ENCODE data around the gene SMG9. TPM values are rescaled to one million over a fixed set of nuclear protein-coding genes. Genes with fewer than 3 reads are reported as not detected.
"Not testable (repeated sequence)": the region's sequence is repeated elsewhere in the genome, so short reads cannot be mapped to it uniquely, and the experiment has no call there.

SMG9 gene
- total RNA-seq, 1 donor from 2014 or later, result 21.1 TPM

DNA sequence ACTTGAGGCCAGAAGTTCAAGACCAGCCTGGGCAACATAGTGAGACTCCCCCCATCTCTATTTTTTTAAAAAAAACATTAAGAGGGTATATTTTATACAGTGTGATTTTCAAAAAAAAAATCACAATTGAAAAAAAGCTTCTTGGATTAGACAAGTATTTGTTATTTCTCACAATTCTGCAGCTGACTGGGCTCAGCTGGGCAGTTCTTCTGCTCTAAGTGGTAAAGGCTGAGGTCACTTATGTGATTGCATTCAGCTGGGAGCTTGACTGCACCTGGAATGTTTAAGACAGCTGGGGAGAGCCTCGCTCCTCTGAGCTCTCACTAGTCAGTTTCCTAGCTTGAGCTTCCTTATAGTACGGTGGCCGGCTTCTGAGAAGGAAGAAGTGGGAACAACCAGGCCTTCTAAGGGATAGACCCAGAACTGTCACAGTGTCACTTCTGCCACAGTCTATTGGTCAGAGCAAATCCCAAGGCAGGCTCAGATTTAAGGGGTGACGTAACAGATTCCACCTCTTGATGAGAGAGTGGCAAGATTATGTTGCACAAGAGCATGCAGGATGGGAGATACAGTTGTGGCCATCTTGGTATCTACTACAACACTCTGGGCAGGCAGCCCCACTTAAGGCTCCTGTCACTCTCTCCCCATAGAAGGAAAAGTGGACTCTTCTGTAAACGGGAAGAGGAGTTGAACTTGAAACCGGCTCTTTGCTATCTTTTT, 58.6 kb downstream of the SMG9 start:
- no peak for DNase-seq (ENCODE audit: low spot score)

DNA sequence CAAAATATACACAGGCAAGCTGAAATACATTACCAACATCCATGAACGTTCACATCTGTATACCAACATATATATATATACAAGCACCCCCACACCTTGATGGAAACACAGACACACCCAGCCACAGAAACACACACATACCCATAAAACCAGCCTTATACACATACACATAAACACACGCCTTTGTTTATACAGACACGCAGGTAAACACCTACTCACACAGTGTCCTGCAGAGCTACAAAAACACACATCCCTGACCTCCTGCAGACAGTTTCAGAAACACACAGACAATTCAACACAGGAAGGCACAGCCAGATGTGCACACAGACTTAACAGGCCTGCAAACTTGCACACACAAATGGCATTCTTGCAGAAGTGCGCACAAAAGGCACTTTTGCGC, 60.2 kb downstream of the SMG9 start:
- no peak for DNase-seq (ENCODE audit: low spot score)

DNA sequence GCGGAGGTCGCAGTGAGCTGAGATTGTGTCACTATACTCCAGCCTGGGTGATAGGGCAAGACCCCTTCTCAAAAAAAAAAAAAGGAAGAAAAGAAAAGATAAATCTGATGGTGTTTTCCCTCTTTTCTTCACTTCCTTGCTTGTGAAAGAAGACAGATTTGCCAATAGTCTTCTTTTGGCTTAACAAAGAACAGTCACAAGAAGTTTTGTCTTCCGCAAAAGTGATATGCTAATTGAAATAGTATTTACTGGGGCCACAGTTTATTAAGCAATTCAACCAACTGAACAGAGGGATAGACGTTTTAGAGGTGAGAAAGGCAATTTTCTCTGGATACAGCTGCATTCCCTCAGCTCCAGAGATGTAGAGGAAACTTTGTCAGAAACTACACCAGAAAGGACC, 61.9 kb downstream of the SMG9 start:
- no peak for DNase-seq (ENCODE audit: low spot score)

DNA sequence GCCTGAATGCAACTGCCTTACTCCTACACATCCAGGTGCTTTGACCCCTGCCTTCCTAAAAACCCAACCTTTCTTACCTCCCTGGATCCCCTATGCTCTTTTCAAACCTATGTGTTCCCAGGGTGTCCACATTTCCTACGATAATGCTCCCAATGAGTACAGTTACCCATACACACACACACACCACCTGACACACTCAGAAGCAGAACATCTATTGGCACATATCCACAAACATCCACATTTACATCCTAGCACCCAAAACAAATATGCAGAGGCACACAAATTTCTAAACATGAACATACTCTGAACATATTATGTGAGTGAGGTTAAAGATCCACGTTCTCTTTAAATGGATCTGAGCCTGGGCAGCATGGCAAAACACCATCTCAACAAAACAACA, 62.4 kb downstream of the SMG9 start:
- no peak for DNase-seq (ENCODE audit: low spot score)

DNA sequence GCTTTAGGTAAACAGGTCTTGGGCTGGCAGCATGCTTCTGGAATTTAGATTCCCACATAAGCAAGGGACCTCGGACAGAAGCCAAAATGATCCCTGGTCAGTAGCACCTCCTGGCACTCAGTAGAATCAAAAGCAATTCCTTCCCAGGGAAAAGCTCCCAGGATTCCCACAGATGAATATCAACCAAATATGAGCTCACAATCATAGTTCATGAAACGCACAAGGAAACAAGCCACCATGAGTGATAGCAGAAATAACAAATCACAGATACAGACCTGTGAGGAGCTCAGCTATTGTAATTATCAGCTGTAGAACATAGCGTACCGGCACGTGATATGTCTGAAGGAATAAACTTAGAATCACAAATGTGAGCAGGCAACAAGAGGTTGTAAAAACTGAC, 63.0 kb downstream of the SMG9 start:
- no peak for DNase-seq (ENCODE audit: low spot score)

DNA sequence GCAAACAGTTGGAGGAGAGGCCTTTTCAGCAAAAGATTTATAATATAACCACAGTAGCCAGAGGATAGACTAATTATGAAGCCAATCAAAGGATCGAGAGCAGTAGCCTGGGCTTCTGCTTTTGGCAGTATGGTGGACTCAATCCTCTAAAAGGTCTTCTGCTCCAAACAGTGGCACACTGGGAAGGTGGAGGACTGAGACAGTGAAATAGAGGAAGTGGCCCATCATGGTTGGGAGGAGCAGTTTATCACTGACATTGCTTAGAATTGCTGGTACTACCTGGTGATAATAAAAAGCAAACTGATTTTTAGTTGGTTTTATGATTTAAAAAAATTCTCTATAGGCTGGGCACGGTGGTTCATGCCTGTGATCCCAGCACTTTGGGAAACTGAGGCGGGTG, 63.9 kb downstream of the SMG9 start:
- no peak for DNase-seq (ENCODE audit: low spot score)

DNA sequence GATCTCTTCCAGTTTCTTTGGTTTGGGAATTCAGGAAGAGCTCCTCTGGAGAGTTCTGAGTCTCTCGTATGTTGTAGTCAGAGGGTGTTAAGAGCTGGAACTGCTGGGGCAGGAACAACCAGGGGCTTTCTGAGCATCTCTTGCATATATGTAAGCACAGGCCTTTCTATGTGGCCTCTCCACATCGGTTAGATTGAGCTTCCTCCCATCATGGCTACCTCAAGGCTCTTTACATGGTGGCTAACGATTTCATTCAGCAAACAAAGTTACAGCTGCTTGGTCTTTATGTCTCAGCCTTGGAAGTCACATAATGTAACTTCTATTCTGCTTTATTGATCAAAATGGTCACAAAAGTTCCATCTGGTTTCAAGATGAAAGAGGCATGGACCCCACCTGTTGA, 64.3 kb downstream of the SMG9 start:
- DNase-seq (ENCODE audit: low spot score), result no peak

DNA sequence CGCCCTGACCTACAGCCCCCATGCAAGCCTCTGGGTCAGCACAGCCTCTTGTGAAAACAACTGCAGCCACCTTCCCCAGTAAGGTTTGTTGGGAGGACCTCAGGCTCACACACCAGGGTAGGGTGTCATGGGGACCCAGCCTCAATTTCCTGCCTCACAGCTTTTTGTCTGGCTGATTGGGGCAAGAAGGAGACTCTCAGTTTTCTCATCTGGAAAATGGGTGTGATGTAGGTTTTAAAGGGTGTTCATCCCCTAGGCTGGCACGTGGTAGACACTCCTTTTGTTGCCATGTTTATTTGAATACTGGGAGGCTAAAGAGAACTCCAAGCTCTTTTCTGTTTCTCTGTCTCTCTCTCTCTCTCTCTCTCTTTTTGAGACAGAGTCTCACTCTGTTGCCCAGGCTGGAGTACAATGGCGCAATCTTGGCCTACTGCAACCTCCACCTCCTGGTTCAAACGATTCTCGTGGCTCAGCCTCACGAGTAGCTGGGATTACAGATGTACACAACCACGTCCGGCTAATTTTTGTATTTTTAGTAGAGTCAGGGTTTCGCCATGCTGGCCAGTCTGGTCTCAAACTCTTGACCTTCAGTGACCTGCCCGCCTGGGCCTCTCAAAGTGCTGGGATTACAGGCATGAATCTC, 66.6 kb downstream of the SMG9 start:
- no peak for DNase-seq (ENCODE audit: low spot score)

DNA sequence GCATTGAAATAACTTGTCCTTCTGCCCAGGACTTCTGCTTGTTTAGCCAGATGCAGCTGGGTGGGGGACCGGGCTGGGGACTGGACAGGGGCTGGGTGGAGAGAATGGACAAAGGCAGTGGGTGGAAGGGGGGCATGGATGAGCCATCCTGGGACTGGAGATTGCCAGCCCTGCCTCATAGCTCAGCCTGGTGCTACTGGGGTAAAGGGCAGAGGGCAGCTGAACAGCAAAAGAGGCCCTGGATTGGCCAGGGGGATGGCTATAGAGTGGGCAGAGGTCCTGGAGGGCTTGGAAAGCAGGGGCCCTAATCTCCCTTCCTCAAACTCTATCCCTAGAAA, 67.1 kb downstream of the SMG9 start:
- no peak for DNase-seq (ENCODE audit: low spot score)

DNA sequence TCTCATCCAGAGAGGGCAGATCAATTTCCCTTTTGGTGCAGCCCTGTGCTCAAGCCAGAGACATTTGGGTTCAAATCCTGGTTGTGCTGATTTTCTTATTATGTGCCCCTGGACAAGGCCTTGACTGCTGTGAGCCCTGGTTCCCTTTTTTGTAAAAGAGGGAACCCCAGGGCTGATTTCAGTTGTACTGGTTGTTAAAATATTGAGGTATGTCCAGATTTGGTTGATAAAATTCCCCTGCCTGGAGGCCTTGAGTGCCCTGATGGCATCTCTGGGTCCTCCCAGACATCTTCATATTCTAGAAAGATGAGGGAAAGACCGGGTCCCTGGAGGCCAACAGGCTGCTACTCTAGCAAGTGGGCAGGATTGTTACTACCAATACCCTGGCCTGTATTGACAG, 70.4 kb downstream of the SMG9 start:
- no peak for DNase-seq (ENCODE audit: low spot score)

DNA sequence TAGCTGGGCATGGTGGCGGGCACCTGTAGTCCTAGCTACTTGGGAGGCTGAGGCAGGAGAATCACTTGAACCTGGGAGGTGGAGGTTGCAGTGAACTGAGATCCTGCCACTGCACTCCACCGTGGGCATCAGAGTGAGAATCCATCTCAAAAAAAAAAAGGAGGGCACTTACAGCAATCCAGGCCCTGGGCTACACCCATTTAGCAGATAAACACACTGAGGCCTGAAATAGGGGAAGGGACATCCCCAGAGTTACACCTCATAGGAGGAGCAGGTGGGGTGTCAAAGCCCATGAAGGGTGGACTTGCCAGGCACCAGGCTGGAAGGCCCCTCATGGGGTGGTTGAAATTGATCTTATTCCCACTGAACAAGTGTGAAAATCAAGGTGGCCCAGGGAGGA, 70.9 kb downstream of the SMG9 start:
- no peak for DNase-seq (ENCODE audit: low spot score)

DNA sequence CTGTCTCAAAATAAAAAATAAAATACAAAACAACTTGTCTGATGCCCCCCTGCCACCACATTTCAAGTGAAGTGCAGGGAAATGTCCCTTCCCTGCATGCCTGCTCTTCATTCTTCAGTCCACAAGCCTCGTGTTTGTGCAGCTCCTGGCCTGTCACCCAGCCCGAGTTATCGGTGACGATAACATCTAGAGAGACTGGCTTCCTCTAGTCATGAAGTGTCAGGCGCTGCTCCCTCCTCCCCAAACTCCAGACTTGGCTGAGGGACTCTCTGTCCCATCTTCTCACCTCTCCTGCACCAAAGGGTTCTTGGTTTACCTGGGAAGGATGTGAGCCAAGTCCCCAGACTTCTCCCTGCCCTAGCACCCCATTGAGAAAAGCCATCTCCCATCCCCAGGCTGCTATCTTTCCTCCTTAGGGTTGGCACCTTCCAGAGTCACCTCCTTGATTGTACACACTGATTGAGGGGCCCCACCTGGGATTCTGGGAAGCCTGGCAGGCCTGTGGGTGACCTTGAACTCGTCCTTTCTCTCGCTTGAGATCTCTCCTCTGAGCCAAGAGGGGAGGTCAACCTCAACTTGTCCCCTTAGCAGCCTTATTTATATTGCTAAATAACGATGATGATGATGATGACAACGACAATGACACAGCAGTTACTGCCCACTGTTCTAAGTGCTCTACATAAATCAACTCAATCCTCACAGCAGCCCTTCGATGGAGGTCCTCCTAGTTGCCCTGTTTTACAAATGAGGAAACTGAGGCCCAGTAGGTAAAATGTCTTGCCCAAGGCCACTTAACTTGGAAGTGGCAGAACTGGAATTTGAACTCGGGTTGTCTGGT, 71.7 kb downstream of the SMG9 start:
- no peak for DNase-seq (ENCODE audit: low spot score)

DNA sequence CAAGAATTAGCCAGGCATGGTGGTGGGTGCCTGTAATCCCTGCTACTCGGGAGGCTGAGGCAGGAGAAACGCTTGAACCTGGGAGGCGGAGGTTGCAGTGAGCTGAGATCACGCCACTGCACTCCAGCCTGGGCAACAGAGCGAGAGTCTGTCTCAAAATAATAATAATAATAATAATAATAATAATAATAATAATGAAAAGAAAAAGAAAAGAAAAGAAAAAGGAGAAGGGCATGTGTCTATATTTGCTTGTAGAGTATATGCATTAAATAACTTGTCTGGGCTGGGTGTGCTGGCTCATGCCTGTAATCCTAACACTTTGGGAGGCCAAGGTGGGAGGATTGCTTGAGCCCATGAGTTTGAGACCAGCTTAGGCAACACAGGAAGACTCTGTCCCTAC, 72.5 kb downstream of the SMG9 start:
- not testable (repeated sequence) for DNase-seq (ENCODE audit: low spot score)

DNA sequence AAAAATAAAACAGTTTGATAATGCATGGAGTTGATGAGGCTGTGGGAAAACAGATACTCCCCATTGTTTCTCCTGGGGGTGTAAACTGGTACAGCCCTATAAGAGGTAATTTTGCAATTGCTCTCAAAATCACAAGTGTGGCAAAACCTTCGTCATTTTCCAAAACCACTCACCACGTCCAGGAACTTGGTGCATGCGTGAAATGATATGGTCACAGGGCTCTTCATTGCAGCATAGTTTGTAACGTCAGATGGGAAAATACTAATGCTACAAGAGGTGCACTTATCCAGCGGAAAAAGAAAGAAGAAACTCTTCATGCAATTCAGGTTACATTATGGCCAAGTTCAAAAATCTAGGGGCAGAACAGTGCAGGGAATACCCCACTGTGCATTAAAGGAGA, 72.9 kb downstream of the SMG9 start:
- DNase-seq (ENCODE audit: low spot score), result no peak

DNA sequence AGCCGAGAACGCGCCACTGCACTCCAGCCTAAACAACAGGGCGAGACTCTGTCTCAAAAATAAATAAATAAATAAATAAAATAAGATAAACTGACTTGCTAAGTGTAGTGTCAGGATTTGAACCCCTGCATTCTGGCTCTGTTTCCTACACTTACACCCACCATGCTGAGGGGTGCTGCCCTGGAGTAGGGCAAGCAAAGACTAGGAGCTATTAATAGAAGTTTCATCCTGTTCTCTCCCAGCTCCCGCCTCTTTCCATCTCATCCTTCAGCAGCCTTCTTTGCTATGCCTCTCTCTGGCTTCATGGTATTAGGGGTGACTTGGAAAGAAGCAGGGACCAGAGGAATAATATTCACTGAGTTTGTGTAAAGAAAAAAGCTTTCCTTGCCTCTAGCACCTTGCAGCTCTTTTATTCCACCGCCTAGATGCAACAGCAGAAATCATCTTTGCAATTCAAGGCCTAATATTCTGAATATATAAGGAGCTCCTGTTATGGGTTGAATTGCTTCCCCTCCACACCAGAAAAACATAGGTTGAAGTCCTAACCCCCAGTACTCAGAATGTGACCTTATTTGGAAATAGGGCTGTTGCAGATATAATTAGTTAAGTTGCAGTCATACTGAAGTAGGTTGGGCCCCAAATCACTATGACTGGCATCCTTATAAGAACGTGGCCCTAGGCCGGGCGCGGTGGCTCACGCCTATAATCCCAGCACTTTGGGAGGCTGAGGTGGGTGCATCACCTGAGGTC, 76.1 kb downstream of the SMG9 start:
- DNase-seq (ENCODE audit: low spot score), result no peak

Other genes starting within 250 kb of the SMG9 start
- 20.4 TPM for gene ETHE1, start 227.8 kb downstream of the SMG9 start, total RNA-seq
- gene ZNF575, start 221.8 kb downstream of the SMG9 start, total RNA-seq, result 1.7 TPM
- 18.2 TPM for gene XRCC1, start 179.4 kb downstream of the SMG9 start, total RNA-seq
- 2.2 TPM for gene PINLYP, start 179.2 kb downstream of the SMG9 start, total RNA-seq
- 21.7 TPM for gene IRGQ, start 158.8 kb downstream of the SMG9 start, total RNA-seq
- gene ZNF576, start 158.4 kb downstream of the SMG9 start, total RNA-seq, result 12.1 TPM
- 0.22 TPM for gene SRRM5, start 142.9 kb downstream of the SMG9 start, total RNA-seq
- gene ZNF428, start 135.3 kb downstream of the SMG9 start, total RNA-seq, result 19.2 TPM
- gene CADM4, start 115.1 kb downstream of the SMG9 start, total RNA-seq, result 1.4 TPM
- gene PLAUR, start 84.8 kb downstream of the SMG9 start, total RNA-seq, result 58.0 TPM
- not detected for gene IRGC, start 38.9 kb downstream of the SMG9 start, total RNA-seq
- 3.1 TPM for gene KCNN4, start 26.0 kb upstream of the SMG9 start, total RNA-seq
- 2.0 TPM for gene LYPD5, start 47.5 kb upstream of the SMG9 start, total RNA-seq
- 8.2 TPM for gene ZNF283, start 72.4 kb upstream of the SMG9 start, total RNA-seq
- 1.7 TPM for gene ZNF404, start 129.0 kb upstream of the SMG9 start, total RNA-seq
- gene ZNF45, start 180.3 kb upstream of the SMG9 start, total RNA-seq, result 7.7 TPM
- 4.1 TPM for gene ZNF221, start 196.3 kb upstream of the SMG9 start, total RNA-seq
- 5.7 TPM for gene ZNF155, start 229.2 kb upstream of the SMG9 start, total RNA-seq
- 2.4 TPM for gene ZNF230, start 248.0 kb upstream of the SMG9 start, total RNA-seq

Measured in mesenteric fat pad (tissue), 1 donor.